ENCODE measurements around the gene STK24. TPM values are rescaled to one million over a fixed set of nuclear protein-coding genes. Genes with fewer than 3 reads are reported as not detected.

STK24 gene
- polyA plus RNA-seq, 2 of the 4 experiments (the other 2 are of a cell fraction) = 46.1 to 55.6 TPM

GRCh38 chr13:98409281-98409680 is 167.6 kb downstream of the STK24 start:
- no peaks in the 10 kb centered on the region for H3K9me3 ChIP-seq
- no peaks in the 10 kb centered on the region for H3K4me1 ChIP-seq
- TF ChIP-seq, protein P1, sequence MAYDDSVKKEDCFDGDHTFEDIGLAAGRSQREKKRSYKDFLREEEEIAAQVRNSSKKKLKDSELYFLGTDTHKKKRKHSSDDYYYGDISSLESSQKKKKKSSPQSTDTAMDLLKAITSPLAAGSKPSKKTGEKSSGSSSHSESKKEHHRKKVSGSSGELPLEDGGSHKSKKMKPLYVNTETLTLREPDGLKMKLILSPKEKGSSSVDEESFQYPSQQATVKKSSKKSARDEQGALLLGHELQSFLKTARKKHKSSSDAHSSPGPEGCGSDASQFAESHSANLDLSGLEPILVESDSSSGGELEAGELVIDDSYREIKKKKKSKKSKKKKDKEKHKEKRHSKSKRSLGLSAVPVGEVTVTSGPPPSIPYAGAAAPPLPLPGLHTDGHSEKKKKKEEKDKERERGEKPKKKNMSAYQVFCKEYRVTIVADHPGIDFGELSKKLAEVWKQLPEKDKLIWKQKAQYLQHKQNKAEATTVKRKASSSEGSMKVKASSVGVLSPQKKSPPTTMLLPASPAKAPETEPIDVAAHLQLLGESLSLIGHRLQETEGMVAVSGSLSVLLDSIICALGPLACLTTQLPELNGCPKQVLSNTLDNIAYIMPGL (CRISPR knock-in tag; IDR thresholded peaks at IDR 0.05; ENCODE audit: borderline replicate concordance) = no peak
- no peak for TF ChIP-seq KDM1A (IDR thresholded peaks at IDR 0.05; ENCODE audit: low read depth)
- TF ChIP-seq, protein P2, sequence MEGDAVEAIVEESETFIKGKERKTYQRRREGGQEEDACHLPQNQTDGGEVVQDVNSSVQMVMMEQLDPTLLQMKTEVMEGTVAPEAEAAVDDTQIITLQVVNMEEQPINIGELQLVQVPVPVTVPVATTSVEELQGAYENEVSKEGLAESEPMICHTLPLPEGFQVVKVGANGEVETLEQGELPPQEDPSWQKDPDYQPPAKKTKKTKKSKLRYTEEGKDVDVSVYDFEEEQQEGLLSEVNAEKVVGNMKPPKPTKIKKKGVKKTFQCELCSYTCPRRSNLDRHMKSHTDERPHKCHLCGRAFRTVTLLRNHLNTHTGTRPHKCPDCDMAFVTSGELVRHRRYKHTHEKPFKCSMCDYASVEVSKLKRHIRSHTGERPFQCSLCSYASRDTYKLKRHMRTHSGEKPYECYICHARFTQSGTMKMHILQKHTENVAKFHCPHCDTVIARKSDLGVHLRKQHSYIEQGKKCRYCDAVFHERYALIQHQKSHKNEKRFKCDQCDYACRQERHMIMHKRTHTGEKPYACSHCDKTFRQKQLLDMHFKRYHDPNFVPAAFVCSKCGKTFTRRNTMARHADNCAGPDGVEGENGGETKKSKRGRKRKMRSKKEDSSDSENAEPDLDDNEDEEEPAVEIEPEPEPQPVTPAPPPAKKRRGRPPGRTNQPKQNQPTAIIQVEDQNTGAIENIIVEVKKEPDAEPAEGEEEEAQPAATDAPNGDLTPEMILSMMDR (IDR thresholded peaks at IDR 0.05) = no peak
- no peak for TF ChIP-seq ZC3H11A (IDR thresholded peaks at IDR 0.05)
- TF ChIP-seq ESRRA (IDR thresholded peaks at IDR 0.05; ENCODE audit: borderline replicate concordance, low read length) = no peak
- TF ChIP-seq TP53 (CRISPR knock-in tag; IDR thresholded peaks at IDR 0.05) = no peak
- no peak for TF ChIP-seq MAFK (IDR thresholded peaks at IDR 0.05; ENCODE audit: partially characterized antibody)
- no peak for TF ChIP-seq POLR2AphosphoS2 (conservative IDR thresholded peaks at IDR 0.05; ENCODE audit: low read length)
- TF ChIP-seq E2F6 (IDR thresholded peaks at IDR 0.05; ENCODE audit: borderline replicate concordance, low read depth) = no peak
- no peak for TF ChIP-seq ELK1 (IDR thresholded peaks at IDR 0.05; ENCODE audit: low read depth, low read length)
- no peak for TF ChIP-seq POLR2A (IDR thresholded peaks at IDR 0.05; ENCODE audit: low read length)
- no peak for TF ChIP-seq TFCP2L1 (CRISPR knock-in tag; IDR thresholded peaks at IDR 0.05)
- TF ChIP-seq, protein P3, sequence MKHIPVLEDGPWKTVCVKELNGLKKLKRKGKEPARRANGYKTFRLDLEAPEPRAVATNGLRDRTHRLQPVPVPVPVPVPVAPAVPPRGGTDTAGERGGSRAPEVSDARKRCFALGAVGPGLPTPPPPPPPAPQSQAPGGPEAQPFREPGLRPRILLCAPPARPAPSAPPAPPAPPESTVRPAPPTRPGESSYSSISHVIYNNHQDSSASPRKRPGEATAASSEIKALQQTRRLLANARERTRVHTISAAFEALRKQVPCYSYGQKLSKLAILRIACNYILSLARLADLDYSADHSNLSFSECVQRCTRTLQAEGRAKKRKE (CRISPR knock-in tag; IDR thresholded peaks at IDR 0.05; ENCODE audit: low read depth) = no peak
- no peak for TF ChIP-seq HOXB5 (CRISPR knock-in tag; IDR thresholded peaks at IDR 0.05)
- TF ChIP-seq CEBPB (IDR thresholded peaks at IDR 0.05) = no peak
- no peak for TF ChIP-seq EP300 (IDR thresholded peaks at IDR 0.05)
- no peak for TF ChIP-seq HOXB13 (CRISPR knock-in tag; IDR thresholded peaks at IDR 0.05; ENCODE audit: low read depth)
- no peak for TF ChIP-seq JUNB (IDR thresholded peaks at IDR 0.05)
- TF ChIP-seq NFE2L2 (conservative IDR thresholded peaks at IDR 0.05; ENCODE audit: low read length) = no peak
- no peak overlapping the region for H3K27ac ChIP-seq
- POLR2A ChIA-PET = no interaction called here
- CTCF ChIA-PET = no interaction called here
- FAIRE-seq (no peak), ATAC-seq (no peak), DNase-seq (ENCODE audit: low read depth in 1 of 2, low spot score in 1 of 2) (no peak)
- no peak overlapping the region for H3K4me2 ChIP-seq
- 87% methylated on average over 8 of the region's 13 CpGs for WGBS (ENCODE audit: missing lambda C conversion rate)
- no peak overlapping the region for H3K4me3 ChIP-seq

DNA sequence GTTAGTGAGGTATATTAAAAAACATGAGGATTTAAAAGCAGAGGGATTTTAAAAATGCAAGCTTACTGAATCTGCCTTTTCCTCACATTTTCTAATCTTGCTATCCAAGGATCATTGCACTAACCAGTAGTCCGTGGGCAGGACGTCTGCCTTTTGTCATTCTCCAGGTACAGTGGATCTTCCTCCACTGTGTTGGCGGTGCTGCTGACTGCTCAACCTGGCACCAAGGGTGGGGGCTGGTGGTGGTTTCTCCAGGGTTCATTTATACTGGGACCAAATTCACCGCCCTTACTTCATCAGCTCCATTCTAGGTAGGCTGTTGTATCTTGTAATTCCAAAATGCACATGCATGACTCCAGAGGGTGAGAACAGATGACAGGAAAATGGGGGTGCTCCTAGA is 169.3 kb downstream of the STK24 start:
- WGBS (ENCODE audit: missing lambda C conversion rate) = 86% methylated on average over 4 of the region's 4 CpGs
- ChIA-PET POLR2A (no interaction called here), CTCF (no interaction called here)
- Histone ChIP-seq H3K4me2 (no peak overlapping the region), H3K27ac (no peak overlapping the region), H3K9me3 (no peaks in the 10 kb centered on the region), H3K4me1 (no peaks in the 10 kb centered on the region), H3K4me3 (no peak overlapping the region)
- DNase-seq (ENCODE audit: low read depth in 1 of 2, low spot score in 1 of 2) (no peak), ATAC-seq (no peak), FAIRE-seq (no peak)
- TF ChIP-seq ELK1 (IDR thresholded peaks at IDR 0.05; ENCODE audit: low read depth, low read length) = no peak
- TF ChIP-seq REST (IDR thresholded peaks at IDR 0.05) = no peak
- no peak for TF ChIP-seq HOXA7 (CRISPR knock-in tag; IDR thresholded peaks at IDR 0.05)
- no peak for TF ChIP-seq MYC (IDR thresholded peaks at IDR 0.05; ENCODE audit: borderline replicate concordance, low read length)
- no peak for TF ChIP-seq POLR2A (IDR thresholded peaks at IDR 0.05; ENCODE audit: low read length)
- TF ChIP-seq BHLHE40 (IDR thresholded peaks at IDR 0.05; ENCODE audit: low read depth, low read length) = no peak
- TF ChIP-seq KDM5A (IDR thresholded peaks at IDR 0.05) = no peak
- TF ChIP-seq, protein P3 (CRISPR knock-in tag; IDR thresholded peaks at IDR 0.05; ENCODE audit: low read depth) = no peak
- no peak for TF ChIP-seq KDM1A (IDR thresholded peaks at IDR 0.05; ENCODE audit: low read depth)
- no peak for TF ChIP-seq ZC3H11A (IDR thresholded peaks at IDR 0.05)

All from A549 (cell line).